SK-N-MC (cell line): ENCODE measurements around the gene SLC30A9.

ENCODE experiments used
- EZH2 ChIP-seq: fragments of 200-600 bp; sonication (generic); IDR thresholded peaks from one replicate; pipeline ENCODE4 v1.6.1; 2017; ENCODE audit warnings: antibody characterized with exemption
- POLR2AphosphoS5 ChIP-seq: IDR thresholded peaks from 2 replicates; pipeline ENCODE4 v1.6.1; 2012; ENCODE audit warnings: mild to moderate bottlenecking, low read depth, low read length, borderline replicate concordance

DNA sequence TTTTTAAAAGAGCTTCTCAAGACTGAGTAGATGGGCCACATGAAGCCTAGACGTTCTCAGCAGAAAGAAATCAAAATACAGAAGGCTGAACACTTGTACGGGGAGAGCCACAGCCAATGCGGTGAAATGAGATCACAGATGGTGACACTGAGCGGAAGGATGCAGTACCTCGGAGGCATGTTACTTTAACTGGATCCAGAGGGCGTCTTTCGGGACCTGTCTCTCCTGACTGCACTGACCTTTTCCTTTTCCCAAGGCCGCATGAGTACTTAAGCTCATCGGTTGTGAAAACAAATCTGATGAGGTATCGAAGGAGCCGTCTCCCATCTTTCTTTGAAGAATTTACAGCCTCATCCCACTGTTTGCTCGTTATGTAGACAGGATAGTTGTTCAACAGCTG is 129.6 kb downstream of the SLC30A9 start:
- no peak for TF ChIP-seq POLR2AphosphoS5
- no peak for TF ChIP-seq EZH2
